ENCODE data around the gene TSC22D4. TPM values are rescaled to one million over a fixed set of nuclear protein-coding genes. Genes with fewer than 3 reads are reported as not detected.

TSC22D4 gene
- total RNA-seq, 2 experiments from 2014 or later: 34.6 to 36.5 TPM

GRCh38 chr7:100489121-100489520 is 10.1 kb upstream of the TSC22D4 start:
- ATAC-seq (ENCODE audit: poor library complexity): no peak
- ChIA-PET CTCF (no interaction called here), POLR2A (interaction anchor here (0.6 kb wide), 2 partner anchors 20 to 161 kb away, joined by 3 to 4 read pairs; no protein-coding TSS in a partner anchor)
- Mint-ChIP-seq H3K4me1 (ENCODE audit: low read depth) (peaks cover 29% of the 10 kb centered on the region), H3K4me3 (no peak overlapping the region), H3K36me3 (ENCODE audit: low read depth) (no peaks in the 10 kb centered on the region), H3K27ac (peak overlapping the region; percentile 33), H3K9me3 (no peaks in the 10 kb centered on the region), H3K27me3 (no peaks in the 10 kb centered on the region)
- H3K4me1 ChIP-seq (ENCODE audit: insufficient read depth, low read length): peaks cover 32% of the 10 kb centered on the region
- H3K9me3 ChIP-seq (ENCODE audit: control insufficient read depth in 1 of 2, insufficient read depth in 1 of 2, low read length in 2 of 2): no peaks in the 10 kb centered on the region
- TF ChIP-seq CTCF (IDR thresholded peaks at IDR 0.05): no peak
- no peak for DNase-seq
- intact Hi-C loops (cut with DNase I, micrococcal nuclease): no loop called here
- H3K27ac ChIP-seq (ENCODE audit: low read depth in 1 of 2, low read length in 2 of 2): no peak overlapping the region
- H3K27me3 ChIP-seq (ENCODE audit: control insufficient read depth in 1 of 2, insufficient read depth in 2 of 2, low read length in 2 of 2): no peaks in the 10 kb centered on the region
- H3K4me3 ChIP-seq (ENCODE audit: low read length): no peak overlapping the region
- H3K36me3 ChIP-seq (ENCODE audit: insufficient read depth, low read length): no peaks in the 10 kb centered on the region

- Histone ChIP-seq H3K27me3 (ENCODE audit: control insufficient read depth in 1 of 2, insufficient read depth in 2 of 2, low read length in 2 of 2) (no peaks in the 10 kb centered on the region), H3K4me1 (ENCODE audit: insufficient read depth, low read length) (peaks cover 32% of the 10 kb centered on the region), H3K4me3 (ENCODE audit: low read length) (no peak overlapping the region), H3K27ac (ENCODE audit: low read depth in 1 of 2, low read length in 2 of 2) (no peak overlapping the region), H3K36me3 (ENCODE audit: insufficient read depth, low read length) (no peaks in the 10 kb centered on the region), H3K9me3 (ENCODE audit: control insufficient read depth in 1 of 2, insufficient read depth in 1 of 2, low read length in 2 of 2) (no peaks in the 10 kb centered on the region)
- TF ChIP-seq CTCF (IDR thresholded peaks at IDR 0.05): no peak
- ChIA-PET POLR2A (interaction anchor here (0.6 kb wide), 1 partner anchor 161 kb away, joined by 3 read pairs; no protein-coding TSS in a partner anchor), CTCF (interaction anchor here (0.6 kb wide), 1 partner anchor 71 kb away, joined by 3 read pairs; no protein-coding TSS in a partner anchor)
- Mint-ChIP-seq H3K4me1 (ENCODE audit: low read depth) (peaks cover 27% of the 10 kb centered on the region), H3K9me3 (no peaks in the 10 kb centered on the region), H3K27me3 (no peaks in the 10 kb centered on the region), H3K27ac (no peak overlapping the region), H3K4me3 (no peak overlapping the region), H3K36me3 (ENCODE audit: low read depth) (no peaks in the 10 kb centered on the region)
- intact Hi-C loops (cut with DNase I, micrococcal nuclease): no loop called here
- ATAC-seq (ENCODE audit: poor library complexity): no peak
- DNase-seq: no peak
Observed at GRCh38 chr7:100488333-100489095, 9.5 kb upstream of the TSC22D4 start.

DNA sequence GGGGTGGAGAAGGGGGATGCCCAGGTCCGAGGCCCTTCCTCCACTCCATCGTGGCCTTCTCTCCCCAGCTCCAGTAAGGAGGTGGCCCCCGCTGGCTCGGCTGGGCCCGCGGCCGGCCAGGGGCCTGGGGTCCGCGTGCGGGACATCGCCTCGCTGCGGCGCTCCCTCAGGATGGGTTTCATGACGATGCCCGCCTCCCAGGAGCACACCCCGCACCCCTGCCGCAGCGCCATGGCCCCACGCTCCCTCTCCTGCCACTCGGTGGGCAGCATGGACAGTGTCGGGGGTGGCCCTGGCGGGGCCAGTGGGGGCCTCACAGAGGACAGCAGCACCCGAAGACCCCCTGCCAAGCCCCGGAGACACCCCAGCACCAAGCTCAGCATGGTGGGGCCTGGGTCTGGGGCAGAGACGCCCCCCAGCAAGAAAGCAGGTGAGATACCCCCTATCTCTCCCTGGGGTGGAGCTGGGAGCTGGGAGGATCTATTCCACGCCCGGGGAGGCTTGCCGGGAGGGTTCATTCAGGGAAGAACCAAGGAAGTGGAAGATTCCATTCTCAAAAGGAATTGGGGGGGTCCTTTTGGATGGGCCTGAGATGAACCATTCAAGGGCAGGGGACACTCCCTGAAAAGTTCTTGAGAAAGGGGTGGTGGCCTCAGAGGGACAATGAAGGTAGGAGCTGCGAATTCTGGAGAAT is 7.9 kb upstream of the TSC22D4 start:
- ChIA-PET CTCF (interaction anchor here (1.2 kb wide), 1 partner anchor 73 kb away, joined by 3 read pairs; no protein-coding TSS in a partner anchor), POLR2A (no interaction called here)
- intact Hi-C loops (cut with DNase I, micrococcal nuclease): no loop called here
- no peaks in the 10 kb centered on the region for H3K36me3 Mint-ChIP-seq (ENCODE audit: low read depth)
- H3K27ac ChIP-seq (ENCODE audit: low read depth in 1 of 2, low read length in 2 of 2): no peak overlapping the region
- H3K9me3 Mint-ChIP-seq: no peaks in the 10 kb centered on the region
- H3K9me3 ChIP-seq (ENCODE audit: control insufficient read depth in 1 of 2, insufficient read depth in 1 of 2, low read length in 2 of 2): no peaks in the 10 kb centered on the region
- no peaks in the 10 kb centered on the region for H3K36me3 ChIP-seq (ENCODE audit: insufficient read depth, low read length)
- H3K4me3 ChIP-seq (ENCODE audit: low read length): no peak overlapping the region
- DNase-seq: no peak
- H3K27ac Mint-ChIP-seq: no peak overlapping the region
- no peaks in the 10 kb centered on the region for H3K27me3 ChIP-seq (ENCODE audit: control insufficient read depth in 1 of 2, insufficient read depth in 2 of 2, low read length in 2 of 2)
- peaks cover 32% of the 10 kb centered on the region for H3K4me1 ChIP-seq (ENCODE audit: insufficient read depth, low read length)
- peaks cover 24% of the 10 kb centered on the region for H3K4me1 Mint-ChIP-seq (ENCODE audit: low read depth)
- no peak overlapping the region for H3K4me3 Mint-ChIP-seq
- TF ChIP-seq CTCF (IDR thresholded peaks at IDR 0.05): no peak
- no peak for ATAC-seq (ENCODE audit: poor library complexity)
- no peaks in the 10 kb centered on the region for H3K27me3 Mint-ChIP-seq

All from CD4-positive, alpha-beta T cell (primary cell).